K562 (cell line): ENCODE data around the gene ABHD17C.

ENCODE experiments used
- CHCHD3 ChIP-seq: fragments of 250-450 bp; sonication (Bioruptor Pico); IDR thresholded peaks from 2 replicates; pipeline ENCODE4 v2.1.2; 2022; ENCODE audit warnings: mild to moderate bottlenecking
- CREM ChIP-seq: IDR thresholded peaks from 2 replicates; pipeline ENCODE4 v1.6.1; 2014; ENCODE audit warnings: antibody characterized with exemption, low read depth
- CTCF ChIP-seq, 3 experiments: IDR thresholded peaks in 2 of 3; conservative IDR thresholded peaks in 1 of 3; 2 replicates each; pipeline ENCODE4 v1.5.1; 2011 to 2012; ENCODE audit warnings: low read length in 3 of 3, mild to moderate bottlenecking in 3 of 3, control low read depth in 2 of 3, improper control_type of control experiment in 1 of 3, inconsistent platforms in 1 of 3, low read depth in 1 of 3, mixed read lengths in 1 of 3, moderate library complexity in 1 of 3; ENCODE audit not compliant: insufficient read depth in 2 of 3
- DACH1 ChIP-seq: fragments of 450-650 bp; IDR thresholded peaks from 2 replicates; pipeline ENCODE4 v1.6.1; 2018; ENCODE audit not compliant: partially characterized antibody
- DPF2 ChIP-seq: fragments of 450-650 bp; IDR thresholded peaks from 2 replicates; pipeline ENCODE4 v1.6.1; 2016
- SMARCB1 ChIP-seq: IDR thresholded peaks from 2 replicates; pipeline ENCODE4 v1.6.1; 2011; ENCODE audit warnings: improper control_type of control experiment, low read depth; ENCODE audit not compliant: insufficient read length
- TEAD4 ChIP-seq, 2 experiments: sonication (generic) in 1 of 2; formaldehyde crosslinking in 1 of 2; IDR thresholded peaks; 2 replicates each; pipeline versions ENCODE4 v1.6.1 to v1.8.0; 2012 to 2022; ENCODE audit warnings: borderline replicate concordance in 1 of 2, inconsistent platforms in 1 of 2, low read length in 1 of 2, mild to moderate bottlenecking in 1 of 2, missing genetic modification reagents in 1 of 2
- ZC3H4 ChIP-seq: sonication (generic); formaldehyde crosslinking; IDR thresholded peaks from 2 replicates; pipeline ENCODE4 v1.9.0; 2021; ENCODE audit warnings: missing genetic modification reagents, borderline replicate concordance
- ZFP30 ChIP-seq: fragments of 250-450 bp; sonication (Bioruptor Pico); IDR thresholded peaks from 2 replicates; pipeline ENCODE4 v1.8.0; 2022; ENCODE audit warnings: moderate library complexity, mild to moderate bottlenecking, inconsistent platforms, borderline replicate concordance
- ZNF143 ChIP-seq: sonication (generic); formaldehyde crosslinking; IDR thresholded peaks from 2 replicates; pipeline ENCODE4 v1.9.0; 2022; ENCODE audit warnings: mild to moderate bottlenecking, missing genetic modification reagents

DNA sequence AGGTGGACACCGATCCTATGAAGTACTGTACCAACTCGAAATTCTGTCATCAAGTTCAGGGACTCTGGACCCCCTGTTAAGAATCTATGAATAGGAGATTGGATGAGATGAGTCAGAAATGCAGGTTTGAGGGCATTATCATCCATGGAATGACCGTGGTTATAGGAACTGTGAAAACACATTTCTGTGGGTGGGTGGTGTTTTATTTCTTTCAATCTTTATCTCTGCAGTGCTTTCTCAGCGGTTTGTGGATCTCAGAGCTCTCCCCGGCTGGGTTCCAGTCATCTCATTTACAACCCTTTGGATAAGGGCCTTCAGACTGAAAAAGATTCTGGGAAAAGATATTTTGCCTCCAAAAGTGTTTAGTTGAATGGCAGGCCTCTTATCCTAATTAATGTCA is 5.4 kb upstream of the ABHD17C start:
- no peak for TF ChIP-seq ZC3H4 (CRISPR knock-in tag)
- TF ChIP-seq DACH1 = no peak
- TF ChIP-seq CREM = no peak
- TF ChIP-seq CHCHD3 = no peak
- no peak for TF ChIP-seq SMARCB1
- TF ChIP-seq DPF2 = no peak
- TF ChIP-seq ZFP30 = no peak
- TF ChIP-seq ZNF143 (CRISPR knock-in tag) = no peak
- no peak for TF ChIP-seq CTCF (IDR thresholded peaks at IDR 0.05 in 2 of 3, conservative IDR thresholded peaks at IDR 0.05 in 1 of 3; ENCODE audit: insufficient read depth in 2 of 3, low read depth in 1 of 3, low read length in 3 of 3)
- no peak for TF ChIP-seq TEAD4 (IDR thresholded peaks at IDR 0.05; ENCODE audit: low read length)
- no peak for TF ChIP-seq TEAD4 (CRISPR knock-in tag; IDR thresholded peaks at IDR 0.05; ENCODE audit: borderline replicate concordance)
